Choroid plexus epithelial cell (primary cell): ENCODE measurements around the gene ZBTB17.
"Not testable (repeated sequence)": the region's sequence is repeated elsewhere in the genome, so short reads cannot be mapped to it uniquely, and the experiment has no call there.

Experiments used
- DNase-seq: peaks from one replicate; pipeline ENCODE4 v3.0.0-alpha.2; 2010; ENCODE audit warnings: low read depth
- H3K4me3 ChIP-seq: 2 replicates; pipeline ENCODE4 v1.5.1; 2011; ENCODE audit warnings: low read depth, mild to moderate bottlenecking, control low read depth, low read length, moderate library complexity
- CTCF ChIP-seq: conservative IDR thresholded peaks from 2 replicates; pipeline ENCODE4 v1.5.1; 2011; ENCODE audit warnings: low read depth, mild to moderate bottlenecking, control low read depth, inconsistent platforms, low read length, moderate library complexity

Gene ZBTB17

GRCh38 chr1:15915991-15916390, 59.9 kb downstream of the ZBTB17 start:
- peak; percentile 48 for DNase-seq
- no peak for TF ChIP-seq CTCF
- no peak overlapping the region for H3K4me3 ChIP-seq

GRCh38 chr1:15913607-15914006, 62.3 kb downstream of the ZBTB17 start:
- not testable (repeated sequence) for DNase-seq, H3K4me3 ChIP-seq

- H3K4me3 ChIP-seq = no peak overlapping the region
- TF ChIP-seq CTCF = no peak
- DNase-seq = no peak
Observed at GRCh38 chr1:15911927-15912326, 64.0 kb downstream of the ZBTB17 start.

- DNase-seq = no peak
- no peak overlapping the region for H3K4me3 ChIP-seq
- TF ChIP-seq CTCF = no peak
Observed at GRCh38 chr1:15911141-15911540, 64.8 kb downstream of the ZBTB17 start.

DNA sequence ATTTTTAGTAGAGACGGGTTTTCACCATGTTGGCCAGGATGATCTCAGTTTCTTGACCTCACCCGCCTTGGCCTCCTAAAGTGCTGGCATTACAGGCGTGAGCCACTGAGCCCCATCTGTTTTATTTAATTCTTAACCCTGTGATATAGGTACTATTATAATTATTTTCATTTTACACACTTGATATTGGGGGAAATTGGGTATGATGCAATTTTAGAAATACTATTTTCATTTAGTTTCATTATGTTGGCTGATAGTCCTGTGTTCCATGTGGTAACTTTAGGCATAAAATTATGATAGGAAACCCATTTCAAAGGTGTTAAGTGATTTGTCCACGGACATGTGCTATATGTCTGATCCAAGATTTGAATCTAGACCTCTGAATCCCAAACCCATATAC, 67.3 kb downstream of the ZBTB17 start:
- no peak overlapping the region for H3K4me3 ChIP-seq
- no peak for DNase-seq
- TF ChIP-seq CTCF = no peak

GRCh38 chr1:15902882-15903281, 73.0 kb downstream of the ZBTB17 start:
- H3K4me3 ChIP-seq = no peak overlapping the region
- TF ChIP-seq CTCF = no peak
- DNase-seq = peak; percentile 55

DNA sequence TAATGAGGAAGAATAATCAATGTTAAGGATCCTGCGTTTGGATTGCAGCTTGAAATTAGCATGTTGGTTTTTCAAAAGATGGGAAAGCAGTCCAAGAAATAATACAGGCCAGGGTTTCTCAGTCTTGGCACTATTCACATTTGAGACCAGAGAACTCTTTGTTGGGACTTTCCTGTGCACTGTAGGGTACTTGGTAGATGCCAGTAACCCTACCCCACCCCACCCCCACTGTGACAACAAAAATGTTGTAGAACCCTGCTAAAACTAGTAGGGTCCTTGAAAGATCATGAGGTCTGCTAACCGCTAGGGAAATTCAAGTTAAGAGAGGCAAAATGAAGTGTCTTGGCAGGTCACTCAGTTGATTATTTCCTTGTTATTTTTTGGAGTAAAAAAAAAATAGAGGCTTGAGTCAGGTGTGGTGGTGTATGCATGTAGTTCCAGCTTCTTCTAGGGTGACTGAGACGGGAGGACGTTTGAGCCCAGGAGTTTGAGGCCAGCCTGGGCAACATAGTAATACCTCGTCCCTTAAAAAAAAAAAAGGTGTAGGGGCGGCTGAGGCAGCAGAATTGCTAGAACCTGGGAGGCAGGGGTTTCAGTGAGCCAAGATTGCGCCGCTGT, 75.1 kb downstream of the ZBTB17 start:
- H3K4me3 ChIP-seq = no peak overlapping the region
- no peak for TF ChIP-seq CTCF

DNA sequence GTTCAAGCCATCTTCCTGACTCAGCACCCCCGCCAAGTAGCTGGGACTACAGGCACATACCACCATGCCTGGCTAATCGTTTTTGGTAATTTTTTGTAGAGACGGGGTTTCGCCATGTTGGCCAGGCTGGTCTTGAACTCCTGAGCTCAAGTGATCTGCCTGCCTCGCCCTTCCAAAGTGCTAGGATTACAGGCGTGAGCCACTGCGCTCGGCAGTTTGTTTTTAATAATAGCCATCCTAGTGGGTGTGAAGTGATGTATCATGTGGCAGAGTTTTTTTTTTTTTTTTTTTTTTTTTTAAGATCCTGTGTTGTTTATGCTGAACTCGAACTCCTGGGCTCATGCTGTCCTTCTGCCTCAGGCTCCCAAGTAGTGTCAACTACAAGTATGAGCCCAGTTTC, 76.6 kb downstream of the ZBTB17 start:
- DNase-seq = no peak
- no peak for TF ChIP-seq CTCF
- H3K4me3 ChIP-seq = no peak overlapping the region

More for the DNA sequence above, 75.1 kb downstream of the ZBTB17 start:
- DNase-seq = no peak

DNA sequence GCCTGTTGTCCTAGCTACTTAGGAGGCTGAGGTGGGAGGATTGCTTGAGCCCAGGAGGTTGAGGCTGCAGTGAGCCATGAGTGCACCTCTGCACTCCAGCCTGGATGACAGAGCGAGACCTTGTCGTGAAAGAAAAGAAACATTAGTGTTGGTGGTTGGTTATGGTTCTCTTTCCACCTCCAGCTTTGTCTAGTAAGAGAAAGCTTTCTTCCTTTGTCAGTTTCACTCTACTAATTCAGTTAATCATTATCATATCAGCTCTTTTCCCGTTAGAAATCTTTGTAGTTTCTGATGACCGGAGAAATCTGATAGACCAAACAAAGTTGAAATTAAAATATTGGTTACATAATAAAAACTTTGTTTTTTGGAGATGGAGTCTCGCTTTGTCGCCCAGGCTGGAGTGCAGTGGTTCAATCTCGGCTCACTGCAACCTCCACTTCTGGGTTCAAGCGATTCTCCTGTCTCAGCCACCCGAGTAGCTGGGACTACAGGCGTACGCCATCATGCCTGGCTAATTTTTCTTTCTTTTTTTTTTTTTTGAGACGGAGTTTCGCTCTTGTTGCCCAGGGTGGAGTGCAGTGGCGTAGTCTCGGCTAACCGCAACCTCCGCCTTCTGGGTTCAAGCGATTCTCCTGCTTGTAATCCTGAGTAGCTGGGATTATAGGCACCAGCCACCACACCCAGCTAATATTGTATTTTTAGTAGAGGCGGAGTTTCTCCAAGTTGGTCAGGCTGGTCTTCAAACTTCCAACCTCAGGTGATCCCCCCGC, 78.9 kb downstream of the ZBTB17 start:
- not testable (repeated sequence) for H3K4me3 ChIP-seq, DNase-seq
